OCI-LY7 (cell line): Measurements from ENCODE around the gene SYNRG.

Experiments used
- CTCF ChIP-seq: fragments of 200-600 bp; sonication (generic); conservative IDR thresholded peaks from 2 replicates; pipeline ENCODE4 v1.5.1; 2014; ENCODE audit warnings: mild to moderate bottlenecking, antibody characterized with exemption, low read length, moderate library complexity, mixed read lengths
- EZH2phosphoT487 ChIP-seq: fragments of 200-600 bp; sonication (generic); IDR thresholded peaks from 2 replicates; pipeline ENCODE4 v1.6.1; 2018; ENCODE audit warnings: low read depth, borderline replicate concordance, mild to moderate bottlenecking, mixed run types, antibody characterized with exemption, low read length, moderate library complexity, mixed read lengths

GRCh38 chr17:37521821-37522220 lies 87.4 kb downstream of the SYNRG start:
- no peak for TF ChIP-seq CTCF
- no peak for TF ChIP-seq EZH2phosphoT487
